DOHH2 (cell line): Measurements from ENCODE around the gene REG1B.

Experiments
- EZH2phosphoT487 ChIP-seq: fragments of 200-600 bp; sonication (generic); IDR thresholded peaks from 2 replicates; pipeline ENCODE4 v1.6.1; 2017; ENCODE audit warnings: borderline replicate concordance, mild to moderate bottlenecking, antibody characterized with exemption, low read length, moderate library complexity, mixed read lengths
- TF ChIP-seq, protein P1 (sequence below): fragments of 200-600 bp; sonication (generic); IDR thresholded peaks from one replicate; pipeline ENCODE4 v1.5.1; 2014; ENCODE audit warnings: antibody characterized with exemption, mild to moderate bottlenecking, low read depth, low read length; ENCODE audit not compliant: poor library complexity, severe bottlenecking

DNA sequence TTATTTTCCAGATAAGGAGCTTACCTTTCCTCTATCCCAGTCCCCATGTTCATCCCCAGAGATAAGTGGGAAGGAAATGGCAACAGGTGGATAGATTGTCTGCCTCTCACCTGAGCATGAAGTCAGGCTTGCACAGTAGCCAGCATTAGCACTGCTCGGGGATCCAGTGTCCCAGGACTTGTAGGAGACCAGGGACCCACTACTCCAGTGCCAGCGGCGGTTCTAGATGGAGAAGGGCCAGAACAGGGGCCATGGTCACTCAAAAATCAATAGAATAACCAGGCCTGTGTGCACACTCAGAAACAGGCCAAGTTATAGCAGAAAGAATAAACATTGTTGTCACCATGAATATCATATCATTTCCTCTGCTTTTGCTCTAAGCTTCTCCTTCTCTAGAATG, 2.4 kb downstream of the REG1B start:
- TF ChIP-seq, protein P1, sequence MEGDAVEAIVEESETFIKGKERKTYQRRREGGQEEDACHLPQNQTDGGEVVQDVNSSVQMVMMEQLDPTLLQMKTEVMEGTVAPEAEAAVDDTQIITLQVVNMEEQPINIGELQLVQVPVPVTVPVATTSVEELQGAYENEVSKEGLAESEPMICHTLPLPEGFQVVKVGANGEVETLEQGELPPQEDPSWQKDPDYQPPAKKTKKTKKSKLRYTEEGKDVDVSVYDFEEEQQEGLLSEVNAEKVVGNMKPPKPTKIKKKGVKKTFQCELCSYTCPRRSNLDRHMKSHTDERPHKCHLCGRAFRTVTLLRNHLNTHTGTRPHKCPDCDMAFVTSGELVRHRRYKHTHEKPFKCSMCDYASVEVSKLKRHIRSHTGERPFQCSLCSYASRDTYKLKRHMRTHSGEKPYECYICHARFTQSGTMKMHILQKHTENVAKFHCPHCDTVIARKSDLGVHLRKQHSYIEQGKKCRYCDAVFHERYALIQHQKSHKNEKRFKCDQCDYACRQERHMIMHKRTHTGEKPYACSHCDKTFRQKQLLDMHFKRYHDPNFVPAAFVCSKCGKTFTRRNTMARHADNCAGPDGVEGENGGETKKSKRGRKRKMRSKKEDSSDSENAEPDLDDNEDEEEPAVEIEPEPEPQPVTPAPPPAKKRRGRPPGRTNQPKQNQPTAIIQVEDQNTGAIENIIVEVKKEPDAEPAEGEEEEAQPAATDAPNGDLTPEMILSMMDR = no peak
- no peak for TF ChIP-seq EZH2phosphoT487
